ENCODE data around the gene DPP3.

The DPP3 gene

GRCh38 chr11:66477263-66478201 is 2.7 kb upstream of the DPP3 start:
- no peak for TF ChIP-seq CTCF (IDR thresholded peaks at IDR 0.05; ENCODE audit: low read depth, low read length)
- DNase-seq (ENCODE audit: extremely low read depth, low read depth) = no peak

GRCh38 chr11:66478729-66479393 is 1.4 kb upstream of the DPP3 start:
- TF ChIP-seq CTCF (IDR thresholded peaks at IDR 0.05; ENCODE audit: low read depth, low read length) = peak; percentile 70
- DNase-seq (ENCODE audit: extremely low read depth, low read depth) = no peak

- no peak for DNase-seq (ENCODE audit: extremely low read depth, low read depth)
- TF ChIP-seq CTCF (IDR thresholded peaks at IDR 0.05; ENCODE audit: low read depth, low read length) = no peak
Observed at GRCh38 chr11:66479394-66480116, 679 bp upstream of the DPP3 start.

- TF ChIP-seq CTCF (IDR thresholded peaks at IDR 0.05; ENCODE audit: low read depth, low read length) = no peak
Observed at GRCh38 chr11:66484806-66485380, 4.7 kb downstream of the DPP3 start.

GRCh38 chr11:66488957-66489356 is 8.7 kb downstream of the DPP3 start:
- DNase-seq (ENCODE audit: extremely low read depth, low read depth) = no peak
- no peak for TF ChIP-seq CTCF (IDR thresholded peaks at IDR 0.05; ENCODE audit: low read depth, low read length)

More at GRCh38 chr11:66484806-66485380, 4.7 kb downstream of the DPP3 start:
- no peak for DNase-seq (ENCODE audit: extremely low read depth, low read depth)

GRCh38 chr11:66489636-66490035 is 9.4 kb downstream of the DPP3 start:
- no peak for DNase-seq (ENCODE audit: extremely low read depth, low read depth)
- TF ChIP-seq CTCF (IDR thresholded peaks at IDR 0.05; ENCODE audit: low read depth, low read length) = no peak

Measured in AG09319 (cell line).